GM12875 (cell line): Measurements from ENCODE around the gene GK.
"Not testable (repeated sequence)": the region's sequence is repeated elsewhere in the genome, so short reads cannot be mapped to it uniquely, and the experiment has no call there.

Experiments
- H3K4me3 ChIP-seq: one replicate; pipeline ENCODE4 v1.5.1; 2011; ENCODE audit warnings: low read depth, low read length, control low read depth
- CTCF ChIP-seq: IDR thresholded peaks from 2 replicates; pipeline ENCODE4 v1.5.1; 2011; ENCODE audit warnings: low read depth, mild to moderate bottlenecking, control low read depth, inconsistent platforms, low read length, moderate library complexity, borderline replicate concordance; ENCODE audit not compliant: insufficient read depth

Gene GK

GRCh38 chrX:30637874-30638815, 15.1 kb upstream of the GK start:
- TF ChIP-seq CTCF: no peak
- H3K4me3 ChIP-seq: no peak overlapping the region

GRCh38 chrX:30639702-30640101, 13.5 kb upstream of the GK start:
- not testable (repeated sequence) for H3K4me3 ChIP-seq

GRCh38 chrX:30642642-30643041, 10.6 kb upstream of the GK start:
- H3K4me3 ChIP-seq: no peak overlapping the region
- TF ChIP-seq CTCF: no peak

GRCh38 chrX:30643313-30643821, 9.9 kb upstream of the GK start:
- no peak for TF ChIP-seq CTCF
- H3K4me3 ChIP-seq: no peak overlapping the region

- H3K4me3 ChIP-seq: no peak overlapping the region
- TF ChIP-seq CTCF: no peak
Measured at GRCh38 chrX:30649859-30650258, 3.4 kb upstream of the GK start.

GRCh38 chrX:30652527-30653414, 452 bp upstream of the GK start:
- TF ChIP-seq CTCF: no peak
- peak overlapping the region; percentile 66 for H3K4me3 ChIP-seq

- peak overlapping the region; percentile 71 for H3K4me3 ChIP-seq
Measured at GRCh38 chrX:30654386-30654785, 1.2 kb downstream of the GK start.

GRCh38 chrX:30654989-30655607, 1.9 kb downstream of the GK start:
- no peak for TF ChIP-seq CTCF
- H3K4me3 ChIP-seq: peak overlapping the region; percentile 5
